Brain microvascular endothelial cell (primary cell): ENCODE measurements around the gene AGO3.
A peak's percentile ranks its signal among the peaks of the same experiment; 100 is the strongest.

ENCODE experiments used
- DNase-seq: peaks from one replicate; pipeline ENCODE4 v3.0.0-alpha.2; 2020
- H3K27ac ChIP-seq: fragments of 250-450 bp; sonication (Bioruptor Pico); 2 replicates; pipeline ENCODE4 v1.5.1; 2020; ENCODE audit warnings: mild to moderate bottlenecking, moderate library complexity
- H3K27me3 ChIP-seq: fragments of 250-450 bp; sonication (Bioruptor Pico); replicated peaks from 2 replicates; pipeline ENCODE4 v1.5.1; 2020; ENCODE audit warnings: mild to moderate bottlenecking
- H3K36me3 ChIP-seq: fragments of 250-450 bp; sonication (Bioruptor Pico); replicated peaks from 2 replicates; pipeline ENCODE4 v1.5.1; 2020; ENCODE audit warnings: mild to moderate bottlenecking
- H3K4me3 ChIP-seq: 2 replicates; pipeline ENCODE4 v1.5.1; 2011; ENCODE audit warnings: low read depth, mild to moderate bottlenecking, control low read depth, low read length, moderate library complexity
- in situ Hi-C: cut with HindIII; loops from 2 replicates; pipeline ENCODE4 v1.10.0; 2017; ENCODE audit warnings: low sequenced_read_pairs, low pct_ligation_motif_present
- TF ChIP-seq, protein P1 (sequence below): IDR thresholded peaks from 2 replicates; pipeline ENCODE4 v1.5.1; 2011; ENCODE audit warnings: low read depth, mild to moderate bottlenecking, moderate library complexity, low read length, control low read depth, inconsistent platforms; ENCODE audit errors: missing control alignments

The AGO3 gene

DNA sequence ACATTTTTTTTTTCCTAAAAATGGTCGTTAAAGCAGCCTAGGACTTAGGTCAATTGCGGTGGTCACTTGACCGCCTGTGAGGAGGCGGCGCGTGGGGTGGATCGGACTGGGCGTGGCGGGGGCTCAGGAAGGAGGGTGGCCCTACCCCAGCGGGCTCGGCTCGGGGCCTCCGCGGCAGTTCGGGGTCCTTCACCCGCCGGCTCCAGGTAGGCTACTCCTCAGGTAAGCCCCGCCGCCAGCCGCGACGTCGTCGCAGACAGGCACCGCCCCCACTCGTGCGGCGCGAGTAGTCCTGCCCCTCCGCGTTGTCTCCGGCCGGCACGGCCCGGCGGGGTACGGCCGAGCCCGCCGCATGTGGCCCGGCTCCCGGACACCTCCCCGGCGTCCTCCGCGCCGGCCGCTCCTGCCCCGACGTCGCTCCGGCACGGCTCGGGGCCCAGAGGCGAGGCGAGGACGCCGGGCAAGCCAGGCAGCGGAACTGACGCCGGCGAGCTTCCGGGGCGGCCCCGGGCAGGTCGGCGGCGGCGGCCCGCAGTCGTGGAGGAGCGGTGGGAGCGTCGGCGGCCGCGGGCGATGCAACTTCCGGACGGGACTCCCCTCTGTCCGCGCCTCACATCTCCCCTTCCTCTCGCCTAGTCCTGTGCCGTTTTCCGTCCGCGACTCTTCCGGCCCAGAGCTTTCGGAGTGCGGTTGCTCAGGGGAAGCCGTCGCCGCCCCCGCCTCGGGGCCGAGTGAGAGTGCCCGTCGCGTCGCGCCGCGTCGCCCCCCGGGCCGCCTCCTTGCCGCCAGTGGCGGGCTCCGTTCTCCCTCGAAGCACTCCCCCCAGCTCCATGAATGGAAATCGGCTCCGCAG lies at the start of gene AGO3:
Gene AGO3 (plus strand): TSS at position 513 of the 853 bp plus-strand sequence. CDS start 322 bp downstream, at position 835.
- in situ Hi-C loops = no loop called here

DNA sequence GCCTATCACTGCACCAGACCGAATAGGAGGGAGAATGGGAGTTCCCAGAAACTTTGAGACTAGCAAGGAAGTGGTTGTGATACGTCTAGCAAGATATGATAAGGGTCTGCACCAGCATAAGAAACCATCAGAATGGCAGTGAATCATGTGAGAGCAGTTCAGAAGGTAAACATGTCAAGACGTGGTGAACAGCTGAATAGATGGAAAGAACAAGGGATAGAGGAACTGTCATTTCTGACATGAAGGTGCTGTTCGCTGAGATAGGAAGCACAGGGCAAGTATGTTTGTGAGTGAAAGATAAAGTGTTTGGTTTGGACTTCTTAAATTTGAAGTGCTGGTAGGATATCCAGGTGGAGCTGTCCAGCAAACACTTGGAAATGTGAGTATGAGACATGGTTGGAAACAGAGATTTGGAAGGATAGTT lies 49.0 kb upstream of the AGO3 start:
- TF ChIP-seq, protein P1, sequence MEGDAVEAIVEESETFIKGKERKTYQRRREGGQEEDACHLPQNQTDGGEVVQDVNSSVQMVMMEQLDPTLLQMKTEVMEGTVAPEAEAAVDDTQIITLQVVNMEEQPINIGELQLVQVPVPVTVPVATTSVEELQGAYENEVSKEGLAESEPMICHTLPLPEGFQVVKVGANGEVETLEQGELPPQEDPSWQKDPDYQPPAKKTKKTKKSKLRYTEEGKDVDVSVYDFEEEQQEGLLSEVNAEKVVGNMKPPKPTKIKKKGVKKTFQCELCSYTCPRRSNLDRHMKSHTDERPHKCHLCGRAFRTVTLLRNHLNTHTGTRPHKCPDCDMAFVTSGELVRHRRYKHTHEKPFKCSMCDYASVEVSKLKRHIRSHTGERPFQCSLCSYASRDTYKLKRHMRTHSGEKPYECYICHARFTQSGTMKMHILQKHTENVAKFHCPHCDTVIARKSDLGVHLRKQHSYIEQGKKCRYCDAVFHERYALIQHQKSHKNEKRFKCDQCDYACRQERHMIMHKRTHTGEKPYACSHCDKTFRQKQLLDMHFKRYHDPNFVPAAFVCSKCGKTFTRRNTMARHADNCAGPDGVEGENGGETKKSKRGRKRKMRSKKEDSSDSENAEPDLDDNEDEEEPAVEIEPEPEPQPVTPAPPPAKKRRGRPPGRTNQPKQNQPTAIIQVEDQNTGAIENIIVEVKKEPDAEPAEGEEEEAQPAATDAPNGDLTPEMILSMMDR = no peak
- Histone ChIP-seq H3K27me3 (no peaks in the 10 kb centered on the region), H3K4me3 (no peak overlapping the region), H3K36me3 (no peaks in the 10 kb centered on the region), H3K27ac (no peak overlapping the region)
- no peak for DNase-seq
- in situ Hi-C loops = no loop called here

More for the DNA sequence above, at the start of gene AGO3:
- TF ChIP-seq, protein P1 = no peak
- peak within 1 kb of the TSS; percentile 96 for H3K27ac ChIP-seq
- no peaks in the 10 kb centered on the region for H3K36me3 ChIP-seq
- peak within 1 kb of the TSS; percentile 91 for H3K4me3 ChIP-seq
- no peaks in the 10 kb centered on the region for H3K27me3 ChIP-seq
- DNase-seq = peak; percentile 54

DNA sequence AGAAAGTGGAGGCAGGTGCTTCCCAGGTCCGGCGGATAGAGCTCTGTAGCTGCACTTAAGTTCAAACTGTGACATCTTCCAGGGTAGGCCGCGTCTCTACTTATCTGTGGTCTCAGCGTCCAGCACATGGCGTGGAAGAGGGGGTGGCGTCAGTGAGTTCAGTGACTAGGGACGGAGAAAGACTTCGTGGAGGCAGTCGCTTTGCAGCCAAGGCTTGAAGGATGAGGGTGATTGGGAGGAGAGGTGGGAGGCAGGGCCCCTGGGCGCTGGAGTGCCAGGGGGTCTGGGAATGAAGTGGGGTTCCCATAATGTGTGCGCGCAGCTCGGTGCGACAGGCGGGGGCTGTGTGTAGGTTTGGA lies 48.3 kb upstream of the AGO3 start:
- in situ Hi-C loops = no loop called here
- DNase-seq = no peak
- Histone ChIP-seq H3K27ac (no peak overlapping the region), H3K27me3 (no peaks in the 10 kb centered on the region), H3K4me3 (peak overlapping the region; percentile 35), H3K36me3 (no peaks in the 10 kb centered on the region)
- TF ChIP-seq, protein P1 = no peak

DNA sequence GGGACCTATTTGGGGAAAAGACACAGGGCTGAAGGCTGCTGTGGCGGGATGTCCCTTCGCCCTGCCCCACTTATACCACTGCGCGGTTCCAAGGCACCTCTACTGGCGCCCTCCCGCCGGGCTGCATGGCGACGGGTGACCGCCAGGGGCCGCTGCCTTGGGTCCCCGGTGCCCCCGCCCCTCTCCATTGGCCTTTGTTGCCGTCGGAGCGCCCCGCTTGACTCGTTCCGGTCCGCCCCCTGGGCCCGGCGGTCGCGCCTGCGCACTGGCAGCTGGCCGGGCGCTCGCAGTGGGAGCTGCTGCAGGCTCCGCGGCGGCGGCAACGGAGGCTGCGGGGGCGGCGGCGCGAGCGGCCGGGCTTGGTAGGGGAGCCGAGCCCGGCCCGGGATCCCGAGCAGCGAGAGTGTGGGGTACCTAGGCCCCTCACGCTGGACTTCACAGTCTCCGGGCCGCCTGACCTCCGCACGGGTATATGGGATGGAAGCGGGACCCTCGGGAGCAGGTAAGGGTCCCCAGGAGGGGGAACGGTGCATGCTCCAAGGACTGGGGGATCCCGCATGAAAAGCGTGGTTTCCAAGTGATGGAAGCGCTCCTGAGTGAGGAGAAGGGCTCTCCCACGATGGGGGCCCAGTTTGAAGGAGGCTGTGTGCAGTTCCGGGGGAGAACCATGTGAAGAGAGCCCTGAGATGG lies 47.8 kb upstream of the AGO3 start, which contains the start of gene AGO1:
Gene AGO1 (plus strand): TSS at position 265 of the 690 bp plus-strand sequence. CDS start 213 bp downstream, at position 478.
- no peaks in the 10 kb centered on the region for H3K36me3 ChIP-seq
- peak within 1 kb of the TSS; percentile 99 for H3K4me3 ChIP-seq
- H3K27ac ChIP-seq = no peak within 1 kb of the TSS
- H3K27me3 ChIP-seq = no peaks in the 10 kb centered on the region
- peak; percentile 84 for DNase-seq
- in situ Hi-C loops = no loop called here
- TF ChIP-seq, protein P1 = peak; percentile 79

DNA sequence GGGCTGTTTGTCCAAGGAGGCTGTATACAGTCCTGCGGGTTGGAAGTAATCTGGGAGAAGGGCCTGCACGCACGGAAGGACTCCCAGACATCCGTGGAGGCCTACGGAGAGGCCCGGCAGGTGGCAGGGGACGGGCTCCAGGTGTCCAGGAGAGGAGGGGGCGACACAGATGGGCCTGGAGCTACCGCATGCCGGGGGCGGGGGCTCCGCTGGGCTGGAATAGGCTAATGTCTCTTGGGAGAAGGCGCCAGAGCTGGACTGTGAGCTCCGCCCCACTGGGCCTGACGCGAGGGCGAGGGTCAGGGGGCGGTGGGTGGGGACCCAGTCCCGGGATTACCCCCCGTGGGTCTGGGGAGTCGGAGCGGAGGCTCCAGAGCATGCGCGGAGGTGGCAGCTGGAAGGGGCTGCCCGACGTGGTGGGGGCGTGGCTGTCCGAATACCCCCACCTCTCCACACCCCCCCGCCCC lies 47.2 kb upstream of the AGO3 start:
- Histone ChIP-seq H3K27me3 (no peaks in the 10 kb centered on the region), H3K4me3 (peak overlapping the region; percentile 99), H3K27ac (no peak overlapping the region), H3K36me3 (no peaks in the 10 kb centered on the region)
- in situ Hi-C loops = no loop called here
- DNase-seq = no peak
- TF ChIP-seq, protein P1 = no peak
